Endothelial cell (in vitro differentiated cells): Measurements from ENCODE around the gene P2RY12. TPM values are rescaled to one million over a fixed set of nuclear protein-coding genes. Genes with fewer than 3 reads are reported as not detected.

Experiments used
- DNase-seq: peaks from one replicate; pipeline ENCODE4 v3.0.0; 2021; ENCODE audit warnings: low spot score
- H3K27ac Mint-ChIP-seq: one replicate; pipeline ENCODE4 v1.8.0; 2021; ENCODE audit warnings: mixed read lengths, inconsistent platforms; ENCODE audit not compliant: unreplicated experiment
- H3K27me3 Mint-ChIP-seq: one replicate; pipeline ENCODE4 v1.8.0; 2021; ENCODE audit warnings: mild to moderate bottlenecking, moderate library complexity, mixed read lengths, inconsistent platforms; ENCODE audit not compliant: unreplicated experiment
- H3K36me3 Mint-ChIP-seq: one replicate; pipeline ENCODE4 v1.8.0; 2021; ENCODE audit warnings: mild to moderate bottlenecking, low read depth, mixed read lengths, inconsistent platforms; ENCODE audit not compliant: unreplicated experiment
- H3K4me1 Mint-ChIP-seq: one replicate; pipeline ENCODE4 v1.8.0; 2021; ENCODE audit warnings: mild to moderate bottlenecking, mixed read lengths, inconsistent platforms; ENCODE audit not compliant: unreplicated experiment
- H3K4me3 Mint-ChIP-seq: one replicate; pipeline ENCODE4 v1.8.0; 2021; ENCODE audit warnings: mild to moderate bottlenecking, mixed read lengths, inconsistent platforms; ENCODE audit not compliant: unreplicated experiment
- H3K9me3 Mint-ChIP-seq: one replicate; pipeline ENCODE4 v1.8.0; 2021; ENCODE audit warnings: mixed read lengths, inconsistent platforms; ENCODE audit not compliant: unreplicated experiment
- long read RNA-seq: library from polyadenylated mRNA; unstranded; transcript quantifications from one replicate; pipeline ENCODE4 v2.0.0, GENCODE V29; 2020; ENCODE audit not compliant: unreplicated experiment
- total RNA-seq: library from RNA; stranded (reverse); fragmentation: NEBNext Ultra II Directional; extraction: Animal tissue kit (Norgen Biotek cat#: 25700); gene quantifications from one replicate; pipeline ENCODE4 v1.2.1, GENCODE V29; 2021; ENCODE audit not compliant: unreplicated experiment
- TF ChIP-seq, protein P1 (sequence below): fragments of 200-600 bp; sonication (generic); IDR thresholded peaks from one replicate; pipeline ENCODE4 v1.5.0; 2021; ENCODE audit warnings: antibody characterized with exemption; ENCODE audit not compliant: unreplicated experiment

Gene P2RY12
- total RNA-seq, result not detected
- long read RNA-seq, result 0 reads

DNA sequence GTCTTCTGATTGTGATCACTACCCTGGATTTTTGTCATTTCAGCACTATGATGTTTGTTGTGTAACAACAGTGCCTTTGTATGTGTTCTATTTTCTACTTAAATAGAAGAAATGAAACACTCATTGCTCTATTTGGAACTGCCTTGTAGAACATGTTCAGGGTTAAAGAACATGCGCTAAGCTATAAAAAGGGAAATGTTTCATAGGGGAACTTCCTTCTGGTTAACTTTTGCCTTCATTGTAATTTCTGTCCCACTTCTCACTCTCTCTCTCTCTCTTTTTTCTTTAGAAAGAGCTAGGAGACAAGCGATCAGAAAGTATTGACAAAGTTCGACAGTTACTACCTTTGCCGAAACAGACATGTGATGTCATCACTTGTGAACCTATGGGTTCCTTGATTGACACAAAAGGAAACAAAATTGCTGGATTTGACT lies at the start of gene P2RY12:
Gene P2RY12 (minus strand): TSS at position 13 of the 434 bp plus-strand sequence. CDS start 45,908 bp downstream, outside the sequence.
- Mint-ChIP-seq H3K9me3 (no peaks in the 10 kb centered on the region), H3K27me3 (peaks cover 2% of the 10 kb centered on the region), H3K4me3 (no peak within 1 kb of the TSS), H3K27ac (peak within 1 kb of the TSS; percentile 6), H3K36me3 (no peaks in the 10 kb centered on the region), H3K4me1 (peaks cover 44% of the 10 kb centered on the region)
- TF ChIP-seq, protein P1, sequence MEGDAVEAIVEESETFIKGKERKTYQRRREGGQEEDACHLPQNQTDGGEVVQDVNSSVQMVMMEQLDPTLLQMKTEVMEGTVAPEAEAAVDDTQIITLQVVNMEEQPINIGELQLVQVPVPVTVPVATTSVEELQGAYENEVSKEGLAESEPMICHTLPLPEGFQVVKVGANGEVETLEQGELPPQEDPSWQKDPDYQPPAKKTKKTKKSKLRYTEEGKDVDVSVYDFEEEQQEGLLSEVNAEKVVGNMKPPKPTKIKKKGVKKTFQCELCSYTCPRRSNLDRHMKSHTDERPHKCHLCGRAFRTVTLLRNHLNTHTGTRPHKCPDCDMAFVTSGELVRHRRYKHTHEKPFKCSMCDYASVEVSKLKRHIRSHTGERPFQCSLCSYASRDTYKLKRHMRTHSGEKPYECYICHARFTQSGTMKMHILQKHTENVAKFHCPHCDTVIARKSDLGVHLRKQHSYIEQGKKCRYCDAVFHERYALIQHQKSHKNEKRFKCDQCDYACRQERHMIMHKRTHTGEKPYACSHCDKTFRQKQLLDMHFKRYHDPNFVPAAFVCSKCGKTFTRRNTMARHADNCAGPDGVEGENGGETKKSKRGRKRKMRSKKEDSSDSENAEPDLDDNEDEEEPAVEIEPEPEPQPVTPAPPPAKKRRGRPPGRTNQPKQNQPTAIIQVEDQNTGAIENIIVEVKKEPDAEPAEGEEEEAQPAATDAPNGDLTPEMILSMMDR, result no peak
- no peak for DNase-seq

DNA sequence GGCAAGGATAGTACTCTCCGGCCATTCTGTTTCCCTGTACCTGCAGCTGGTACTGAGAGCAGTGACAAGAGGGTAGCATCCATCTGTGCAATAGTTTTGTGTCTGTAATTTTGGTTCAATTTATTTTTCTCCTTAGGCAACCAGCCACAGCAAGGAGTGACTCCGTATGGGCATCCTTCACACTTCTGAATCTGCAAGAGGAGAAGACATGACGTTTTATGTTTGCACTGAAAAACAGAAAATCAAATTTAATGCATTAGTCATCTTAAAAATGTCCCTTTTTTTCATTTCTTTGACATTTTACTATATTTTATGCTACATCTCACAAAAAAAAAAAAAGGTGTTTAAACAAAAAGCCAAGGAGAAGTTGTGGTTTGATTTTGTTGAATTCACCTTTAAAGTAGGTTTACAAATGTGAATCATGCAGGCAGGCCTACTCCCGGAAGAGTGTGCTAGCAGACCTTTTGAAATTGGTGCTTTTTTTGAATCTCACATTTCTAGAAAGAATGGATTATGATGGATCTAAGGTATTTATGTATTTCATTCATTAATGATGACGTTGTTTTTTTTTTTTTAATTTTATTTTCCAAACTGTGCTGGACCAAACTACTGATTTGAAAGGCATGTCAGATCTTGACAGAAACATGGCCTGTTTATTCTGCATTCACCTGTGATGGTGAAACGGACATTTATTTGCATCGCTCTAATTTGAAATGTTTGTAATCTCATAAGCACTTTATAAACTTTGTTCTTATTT lies 48.2 kb upstream of the P2RY12 start:
- no peak for DNase-seq
- TF ChIP-seq, protein P1, result no peak
- Mint-ChIP-seq H3K4me3 (no peak overlapping the region), H3K36me3 (no peaks in the 10 kb centered on the region), H3K27ac (no peak overlapping the region), H3K27me3 (no peaks in the 10 kb centered on the region), H3K9me3 (peaks cover 3% of the 10 kb centered on the region), H3K4me1 (no peaks in the 10 kb centered on the region)

DNA sequence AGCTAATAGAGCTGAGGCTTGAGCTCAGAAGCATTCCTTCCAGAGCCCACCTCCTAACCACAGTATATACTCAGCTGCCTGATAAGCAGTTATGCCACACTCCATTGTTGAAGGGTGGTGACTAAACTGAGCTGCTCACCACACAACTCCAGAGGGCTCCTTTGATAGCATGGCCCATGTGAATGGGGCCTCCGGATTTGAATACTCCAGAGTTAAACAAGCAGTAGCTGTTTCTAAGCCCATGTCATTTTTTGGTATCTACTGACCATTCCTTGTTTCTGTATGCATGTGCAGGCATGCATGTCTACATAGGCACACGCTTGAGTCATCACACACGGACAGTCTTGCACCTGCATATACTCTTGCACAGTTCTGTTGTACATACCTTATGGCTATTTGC lies 47.4 kb upstream of the P2RY12 start:
- no peak overlapping the region for H3K27ac Mint-ChIP-seq
- no peaks in the 10 kb centered on the region for H3K4me1 Mint-ChIP-seq
- TF ChIP-seq, protein P1, result no peak
- no peak overlapping the region for H3K4me3 Mint-ChIP-seq
- peaks cover 3% of the 10 kb centered on the region for H3K9me3 Mint-ChIP-seq
- no peaks in the 10 kb centered on the region for H3K27me3 Mint-ChIP-seq
- H3K36me3 Mint-ChIP-seq, result no peaks in the 10 kb centered on the region
- DNase-seq, result no peak

DNA sequence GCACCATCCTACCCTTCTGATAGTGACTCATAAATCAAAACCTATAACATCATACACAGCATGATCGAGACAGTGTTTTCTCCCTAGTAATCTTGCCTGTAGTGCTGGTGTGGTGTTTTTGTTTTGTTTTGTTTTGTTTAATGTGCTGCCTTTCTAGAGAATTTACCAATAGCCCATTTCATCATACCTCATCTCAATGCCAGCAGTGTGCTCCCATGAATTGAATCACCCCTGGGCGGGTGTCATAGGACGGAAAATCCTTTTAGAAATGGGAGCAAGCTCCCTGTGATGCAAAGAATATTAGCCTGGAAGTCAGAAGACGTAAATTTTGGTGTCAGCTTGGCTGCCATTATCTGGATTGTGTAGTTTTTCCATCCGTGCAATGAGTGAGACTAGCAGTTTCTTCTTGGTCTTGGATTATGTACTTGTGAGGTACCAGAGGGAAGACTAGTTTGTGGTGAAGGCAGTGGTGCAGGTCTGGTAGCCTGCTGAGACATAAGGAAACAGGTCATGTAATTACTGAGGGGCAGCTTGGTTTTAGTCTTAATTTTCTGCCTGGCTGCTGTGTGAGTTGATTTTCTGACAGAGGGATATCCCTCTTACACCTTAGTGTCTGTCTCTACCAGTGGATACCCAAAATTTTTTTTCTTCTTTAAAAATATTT lies 46.4 kb upstream of the P2RY12 start:
- DNase-seq, result no peak
- H3K4me1 Mint-ChIP-seq, result no peaks in the 10 kb centered on the region
- no peak overlapping the region for H3K4me3 Mint-ChIP-seq
- TF ChIP-seq, protein P1, result no peak
- H3K27ac Mint-ChIP-seq, result no peak overlapping the region
- no peaks in the 10 kb centered on the region for H3K36me3 Mint-ChIP-seq
- H3K27me3 Mint-ChIP-seq, result no peaks in the 10 kb centered on the region
- H3K9me3 Mint-ChIP-seq, result peaks cover 3% of the 10 kb centered on the region

DNA sequence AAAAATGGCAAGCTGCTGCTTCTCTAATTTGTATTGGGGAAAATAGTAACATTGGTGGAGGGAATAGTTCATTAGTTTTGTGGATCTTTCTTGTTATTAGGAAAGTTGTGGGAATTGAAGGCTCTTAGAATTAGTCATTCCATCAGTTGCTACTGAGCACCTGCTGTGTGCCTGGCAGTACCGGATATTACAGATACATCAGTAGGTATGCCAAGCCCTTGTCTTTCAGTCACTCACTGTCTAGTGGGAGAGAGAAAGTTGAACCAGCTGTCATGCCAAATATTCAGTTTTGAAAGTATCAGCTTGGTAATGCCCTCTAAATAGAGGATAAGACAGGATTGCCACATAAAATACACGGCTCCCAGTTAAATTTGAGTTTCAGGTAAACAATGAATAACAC lies 43.8 kb upstream of the P2RY12 start:
- H3K4me1 Mint-ChIP-seq, result peaks cover 6% of the 10 kb centered on the region
- no peak overlapping the region for H3K27ac Mint-ChIP-seq
- TF ChIP-seq, protein P1, result no peak
- H3K9me3 Mint-ChIP-seq, result peaks cover 3% of the 10 kb centered on the region
- no peak overlapping the region for H3K4me3 Mint-ChIP-seq
- no peaks in the 10 kb centered on the region for H3K27me3 Mint-ChIP-seq
- no peaks in the 10 kb centered on the region for H3K36me3 Mint-ChIP-seq
- DNase-seq, result no peak
